ENCODE results near the gene NUCB2.

The NUCB2 gene

DNA sequence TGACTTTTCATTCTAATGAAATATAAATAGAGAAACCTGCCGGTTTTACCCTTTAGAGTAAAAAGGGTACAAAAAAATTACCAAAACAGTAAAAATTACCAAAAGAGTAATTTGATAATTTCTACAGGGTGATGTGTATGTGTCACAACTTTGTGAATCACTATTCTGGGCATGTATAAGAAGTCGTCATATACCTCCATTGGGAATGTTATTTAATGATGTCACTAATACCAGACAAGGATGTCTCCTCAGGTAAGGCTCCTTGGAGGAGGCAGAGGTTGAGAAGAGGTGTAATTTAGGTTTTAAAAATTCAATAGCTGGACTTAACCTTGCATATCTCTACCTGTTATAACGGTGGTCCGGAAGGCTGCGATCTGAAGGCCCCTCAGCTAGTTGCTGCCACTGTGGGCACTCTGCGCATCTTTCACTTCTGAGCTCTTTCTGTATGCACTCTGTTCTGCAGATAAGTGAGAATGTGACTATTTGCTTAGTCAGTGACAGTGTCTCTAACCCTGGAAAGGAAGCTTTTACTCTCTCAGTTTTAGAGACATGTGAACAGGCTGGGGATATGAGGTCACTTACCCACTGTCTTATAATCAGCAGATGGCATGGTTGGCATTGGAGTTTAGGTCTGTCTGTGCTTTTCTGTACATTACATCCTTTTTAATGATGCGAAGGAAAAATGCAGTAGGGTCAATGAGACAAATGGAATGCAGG is 74.1 kb downstream of the NUCB2 start:
- no peak for DNase-seq (ENCODE audit: low spot score)
- CTCF ChIA-PET, result interaction anchor here (0.5 to 0.6 kb wide), 3 partner anchors 33 to 70 kb away, joined by 3 to 7 read pairs (median 3); no protein-coding TSS in a partner anchor
- POLR2A ChIA-PET (ENCODE audit: low non-redundant PET), result no interaction called here
- TF ChIP-seq, protein P1, sequence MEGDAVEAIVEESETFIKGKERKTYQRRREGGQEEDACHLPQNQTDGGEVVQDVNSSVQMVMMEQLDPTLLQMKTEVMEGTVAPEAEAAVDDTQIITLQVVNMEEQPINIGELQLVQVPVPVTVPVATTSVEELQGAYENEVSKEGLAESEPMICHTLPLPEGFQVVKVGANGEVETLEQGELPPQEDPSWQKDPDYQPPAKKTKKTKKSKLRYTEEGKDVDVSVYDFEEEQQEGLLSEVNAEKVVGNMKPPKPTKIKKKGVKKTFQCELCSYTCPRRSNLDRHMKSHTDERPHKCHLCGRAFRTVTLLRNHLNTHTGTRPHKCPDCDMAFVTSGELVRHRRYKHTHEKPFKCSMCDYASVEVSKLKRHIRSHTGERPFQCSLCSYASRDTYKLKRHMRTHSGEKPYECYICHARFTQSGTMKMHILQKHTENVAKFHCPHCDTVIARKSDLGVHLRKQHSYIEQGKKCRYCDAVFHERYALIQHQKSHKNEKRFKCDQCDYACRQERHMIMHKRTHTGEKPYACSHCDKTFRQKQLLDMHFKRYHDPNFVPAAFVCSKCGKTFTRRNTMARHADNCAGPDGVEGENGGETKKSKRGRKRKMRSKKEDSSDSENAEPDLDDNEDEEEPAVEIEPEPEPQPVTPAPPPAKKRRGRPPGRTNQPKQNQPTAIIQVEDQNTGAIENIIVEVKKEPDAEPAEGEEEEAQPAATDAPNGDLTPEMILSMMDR (conservative IDR thresholded peaks at IDR 0.05; ENCODE audit: low read depth), result no peak
- H3K27ac ChIP-seq, result no peak overlapping the region

DNA sequence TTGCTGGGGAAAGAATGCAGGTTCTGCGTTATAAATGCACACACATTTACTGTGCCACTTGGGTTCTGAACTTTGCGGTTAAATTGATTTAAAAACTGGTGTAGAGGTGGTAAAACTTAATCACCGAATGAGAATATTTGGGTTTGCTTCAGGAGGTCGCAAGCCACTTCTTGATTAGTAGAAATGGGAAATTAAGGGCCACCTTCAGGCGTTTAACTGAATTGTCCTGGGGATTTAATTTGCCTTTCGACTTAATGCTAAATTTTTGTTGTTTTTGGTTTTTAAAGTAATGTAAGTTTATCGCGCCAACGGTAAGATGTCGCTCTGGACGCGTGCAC is 74.6 kb downstream of the NUCB2 start:
- TF ChIP-seq, protein P1 (conservative IDR thresholded peaks at IDR 0.05; ENCODE audit: low read depth), result peak; percentile 14; the same call in 1 of the 2 replicates
- no peak for DNase-seq (ENCODE audit: low spot score)
- POLR2A ChIA-PET (ENCODE audit: low non-redundant PET), result no interaction called here
- peak overlapping the region; percentile 89 for H3K27ac ChIP-seq
- CTCF ChIA-PET, result interaction anchor here (0.5 kb wide), 1 partner anchor 71 kb away, joined by 3 read pairs; no protein-coding TSS in a partner anchor

DNA sequence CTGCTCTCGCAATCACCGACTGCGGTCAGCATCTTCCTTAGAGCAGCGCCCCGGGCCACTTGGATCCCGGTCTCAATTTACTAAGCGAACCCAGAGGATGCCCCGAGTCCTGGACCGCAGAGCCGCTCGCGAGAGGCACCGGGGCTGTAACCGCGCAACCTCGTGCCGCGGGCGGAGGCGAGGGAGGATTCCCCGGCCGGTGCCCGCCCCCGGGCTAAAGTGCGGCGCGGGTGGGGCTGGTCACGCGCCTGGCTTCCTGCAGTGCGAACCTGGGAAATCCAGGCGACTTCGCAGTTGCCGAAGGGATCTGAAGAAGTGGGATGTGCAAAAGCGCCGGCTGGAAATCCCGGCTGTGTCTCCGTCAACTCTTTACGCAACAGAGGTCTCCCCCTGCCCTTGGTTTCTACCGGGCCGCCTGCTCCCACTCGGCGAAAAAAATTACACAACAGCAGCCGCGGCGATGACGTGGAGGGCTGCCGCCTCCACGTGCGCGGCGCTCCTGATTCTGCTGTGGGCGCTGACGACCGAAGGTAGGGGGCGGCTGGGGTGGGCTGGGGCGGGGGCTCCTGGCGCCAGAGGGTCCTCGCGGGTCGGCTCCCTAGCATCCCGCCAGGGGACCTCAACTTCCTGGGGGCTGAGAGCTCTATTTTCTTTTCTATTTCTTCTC is 75.1 kb downstream of the NUCB2 start, which contains the start of gene NCR3LG1:
NCR3LG1 (plus strand) TSS at position 291 of the 667 bp plus-strand sequence; CDS start at position 461, 170 bp downstream.
- ChIA-PET POLR2A (ENCODE audit: low non-redundant PET) (no interaction called here), CTCF (interaction anchor here (0.6 to 0.7 kb wide), 2 partner anchors 14 to 54 kb away, joined by 3 read pairs; no protein-coding TSS in a partner anchor)
- H3K27ac ChIP-seq, result peak within 1 kb of the TSS; percentile 89

GRCh38 chr11:17352950-17353820 is 76.6 kb downstream of the NUCB2 start:
- TF ChIP-seq, protein P1 (conservative IDR thresholded peaks at IDR 0.05; ENCODE audit: low read depth), result no peak
- POLR2A ChIA-PET (ENCODE audit: low non-redundant PET), result no interaction called here
- CTCF ChIA-PET, result interaction anchor here (0.6 to 1.1 kb wide), 4 partner anchors 131 to 1820 kb away, joined by 3 to 5 read pairs (median 4); no protein-coding TSS in a partner anchor
- peak overlapping the region; percentile 89 for H3K27ac ChIP-seq
- DNase-seq (ENCODE audit: low spot score), result peak; percentile 50

More for the DNA sequence above, 75.1 kb downstream of the NUCB2 start, which contains the start of gene NCR3LG1:
- DNase-seq (ENCODE audit: low spot score), result no peak
- TF ChIP-seq, protein P1 (conservative IDR thresholded peaks at IDR 0.05; ENCODE audit: low read depth), result no peak

- DNase-seq (ENCODE audit: low spot score), result no peak
- TF ChIP-seq, protein P1 (conservative IDR thresholded peaks at IDR 0.05; ENCODE audit: low read depth), result no peak
- ChIA-PET POLR2A (ENCODE audit: low non-redundant PET) (no interaction called here), CTCF (interaction anchor here (0.6 to 1.3 kb wide), 9 partner anchors 83 to 1821 kb away, joined by 3 to 7 read pairs (median 3); no protein-coding TSS in a partner anchor)
- H3K27ac ChIP-seq, result peak overlapping the region; percentile 89
Observed at GRCh38 chr11:17353821-17354600, 77.5 kb downstream of the NUCB2 start.
